Esophagus muscularis mucosa (tissue), 3 donors: ENCODE data around the gene KCNQ1.

ENCODE experiments used
- EP300 ChIP-seq: sonication (generic); formaldehyde crosslinking; IDR thresholded peaks from one replicate; pipeline ENCODE4 v1.6.1; 2017; ENCODE audit warnings: antibody characterized with exemption
- POLR2AphosphoS5 ChIP-seq, 2 donors: sonication (generic); formaldehyde crosslinking; IDR thresholded peaks; one replicate each; pipeline ENCODE4 v1.6.1; 2017; ENCODE audit warnings: antibody characterized with exemption in 2 of 2

- TF ChIP-seq EP300 (no peak), POLR2AphosphoS5 (IDR thresholded peaks at IDR 0.05) (no peak)
Measured at GRCh38 chr11:2590965-2591754, 146.4 kb downstream of the KCNQ1 start.
